ENCODE data around the gene CNTNAP2. TPM values are rescaled to one million over a fixed set of nuclear protein-coding genes. Genes with fewer than 3 reads are reported as not detected.

CNTNAP2 gene
- total RNA-seq, 1 donor from 2014 or later: 2.2 TPM

DNA sequence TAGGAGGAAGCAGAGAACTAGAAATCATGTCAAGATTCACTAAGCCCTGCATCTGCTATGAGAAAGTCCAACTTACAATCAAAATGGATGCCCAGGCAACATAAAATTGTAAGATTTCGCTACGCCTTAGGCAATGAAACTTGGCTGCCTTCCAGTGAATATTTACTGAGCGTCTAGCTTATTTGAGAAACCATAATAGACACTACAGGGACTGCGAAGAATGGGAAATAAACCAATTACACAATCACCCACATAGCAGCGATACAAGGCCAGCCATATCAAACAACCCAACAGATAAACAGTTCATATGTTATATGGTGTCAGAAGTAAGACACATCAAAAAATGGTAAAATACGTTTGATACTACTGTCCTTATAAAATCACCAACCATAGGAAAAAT, 1928.9 kb downstream of the CNTNAP2 start:
- no peak overlapping the region for H3K27ac ChIP-seq
- intact Hi-C loops (cut with DNase I): no loop called here
- no peaks in the 10 kb centered on the region for H3K9me3 ChIP-seq
- DNase-seq (ENCODE audit: extremely low spot score in 2 of 2): no peak
- no peaks in the 10 kb centered on the region for H3K27me3 ChIP-seq
- H3K36me3 ChIP-seq: no peaks in the 10 kb centered on the region
- H3K4me1 ChIP-seq: no peaks in the 10 kb centered on the region
- no peak overlapping the region for H3K4me3 ChIP-seq
- TF ChIP-seq, protein P1, sequence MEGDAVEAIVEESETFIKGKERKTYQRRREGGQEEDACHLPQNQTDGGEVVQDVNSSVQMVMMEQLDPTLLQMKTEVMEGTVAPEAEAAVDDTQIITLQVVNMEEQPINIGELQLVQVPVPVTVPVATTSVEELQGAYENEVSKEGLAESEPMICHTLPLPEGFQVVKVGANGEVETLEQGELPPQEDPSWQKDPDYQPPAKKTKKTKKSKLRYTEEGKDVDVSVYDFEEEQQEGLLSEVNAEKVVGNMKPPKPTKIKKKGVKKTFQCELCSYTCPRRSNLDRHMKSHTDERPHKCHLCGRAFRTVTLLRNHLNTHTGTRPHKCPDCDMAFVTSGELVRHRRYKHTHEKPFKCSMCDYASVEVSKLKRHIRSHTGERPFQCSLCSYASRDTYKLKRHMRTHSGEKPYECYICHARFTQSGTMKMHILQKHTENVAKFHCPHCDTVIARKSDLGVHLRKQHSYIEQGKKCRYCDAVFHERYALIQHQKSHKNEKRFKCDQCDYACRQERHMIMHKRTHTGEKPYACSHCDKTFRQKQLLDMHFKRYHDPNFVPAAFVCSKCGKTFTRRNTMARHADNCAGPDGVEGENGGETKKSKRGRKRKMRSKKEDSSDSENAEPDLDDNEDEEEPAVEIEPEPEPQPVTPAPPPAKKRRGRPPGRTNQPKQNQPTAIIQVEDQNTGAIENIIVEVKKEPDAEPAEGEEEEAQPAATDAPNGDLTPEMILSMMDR (IDR thresholded peaks at IDR 0.05): no peak
- no peak for TF ChIP-seq POLR2AphosphoS5 (IDR thresholded peaks at IDR 0.05; ENCODE audit: insufficient read depth in 1 of 2, low read depth in 1 of 2)
- TF ChIP-seq POLR2A (IDR thresholded peaks at IDR 0.05): no peak

DNA sequence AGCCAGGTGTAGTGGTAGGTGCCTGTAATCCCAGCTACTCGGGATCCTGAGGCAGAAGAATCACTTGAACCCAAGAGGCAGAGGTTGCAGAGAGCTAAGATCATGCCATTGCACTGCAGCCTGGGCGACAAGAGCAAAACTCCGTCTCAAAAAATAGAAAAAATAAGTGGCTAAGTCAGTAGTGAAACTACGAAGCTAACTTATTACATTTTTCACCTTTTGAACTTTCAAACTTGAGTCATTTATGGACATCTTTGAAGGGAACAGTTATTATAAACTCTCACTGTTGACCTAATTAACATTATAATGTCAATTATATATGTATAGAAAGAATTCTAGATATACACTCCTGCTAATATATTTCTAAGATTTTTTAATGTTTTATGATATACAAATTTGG, 1932.5 kb downstream of the CNTNAP2 start:
- Histone ChIP-seq H3K9me3 (no peaks in the 10 kb centered on the region), H3K4me3 (no peak overlapping the region), H3K36me3 (no peaks in the 10 kb centered on the region), H3K4me1 (no peaks in the 10 kb centered on the region), H3K27ac (no peak overlapping the region), H3K27me3 (no peaks in the 10 kb centered on the region)
- intact Hi-C loops (cut with DNase I): no loop called here
- no peak for TF ChIP-seq POLR2AphosphoS5 (IDR thresholded peaks at IDR 0.05; ENCODE audit: insufficient read depth in 1 of 2, low read depth in 1 of 2)
- TF ChIP-seq, protein P1 (IDR thresholded peaks at IDR 0.05): no peak
- TF ChIP-seq POLR2A (IDR thresholded peaks at IDR 0.05): no peak
- DNase-seq (ENCODE audit: extremely low spot score in 2 of 2): no peak

DNA sequence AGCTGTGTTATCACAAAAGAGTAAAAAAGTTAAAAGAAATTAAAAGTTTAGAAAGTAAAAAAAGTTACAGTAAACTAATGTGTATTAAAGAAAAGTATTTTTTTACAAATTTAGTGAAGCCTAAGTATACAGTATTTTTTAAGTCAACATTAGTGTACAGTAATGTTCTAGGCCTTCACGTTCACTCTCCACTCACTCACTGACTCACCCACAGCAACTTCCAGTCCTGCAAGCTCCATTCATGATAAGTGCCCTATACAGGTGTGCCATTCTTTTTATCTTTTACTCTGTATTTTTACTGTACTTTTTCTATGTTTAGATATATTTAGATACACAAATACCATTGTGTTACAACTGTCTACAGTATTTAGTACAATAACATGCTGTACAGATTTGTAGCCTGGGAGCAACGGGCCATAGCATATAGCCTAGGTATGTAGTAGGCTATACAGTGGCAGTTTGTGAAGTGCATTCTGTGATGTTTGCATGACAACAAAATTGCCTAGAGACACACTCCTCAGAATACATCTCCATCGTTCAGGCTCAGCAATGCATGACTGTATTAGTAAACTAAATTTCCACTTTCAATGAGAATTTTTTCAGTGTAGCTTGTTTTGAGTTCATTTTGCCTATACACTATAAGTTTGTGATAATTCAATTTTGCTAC, 1934.0 kb downstream of the CNTNAP2 start:
- Histone ChIP-seq H3K36me3 (no peaks in the 10 kb centered on the region), H3K27ac (no peak overlapping the region)

DNA sequence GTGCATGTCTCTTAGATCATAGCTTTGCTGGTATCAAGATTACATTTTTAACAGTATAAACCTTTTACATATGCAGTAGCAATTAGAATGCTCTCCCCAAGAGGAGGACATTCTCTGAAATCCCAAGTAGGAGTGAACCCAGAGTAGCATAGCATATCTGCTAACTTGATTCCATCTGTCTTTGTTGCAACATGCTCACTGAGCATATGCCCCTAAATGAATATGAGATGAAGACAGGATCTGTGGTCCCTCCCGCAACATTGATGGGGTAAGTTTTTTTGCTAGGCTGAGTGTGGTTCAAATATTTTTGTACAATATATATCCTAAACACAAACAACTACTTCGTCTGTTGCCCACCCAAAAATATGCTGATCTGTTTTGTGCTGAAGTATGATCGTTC, 1939.8 kb downstream of the CNTNAP2 start:
- H3K4me1 ChIP-seq: no peaks in the 10 kb centered on the region
- H3K9me3 ChIP-seq: no peaks in the 10 kb centered on the region
- H3K27me3 ChIP-seq: no peaks in the 10 kb centered on the region
- H3K4me3 ChIP-seq: no peak overlapping the region
- no peaks in the 10 kb centered on the region for H3K36me3 ChIP-seq
- no peak for DNase-seq (ENCODE audit: extremely low spot score in 2 of 2)
- TF ChIP-seq POLR2A (IDR thresholded peaks at IDR 0.05): no peak
- TF ChIP-seq, protein P1 (IDR thresholded peaks at IDR 0.05): no peak
- no peak for TF ChIP-seq POLR2AphosphoS5 (IDR thresholded peaks at IDR 0.05; ENCODE audit: insufficient read depth in 1 of 2, low read depth in 1 of 2)
- H3K27ac ChIP-seq: no peak overlapping the region
- intact Hi-C loops (cut with DNase I): no loop called here

More for the DNA sequence above, 1934.0 kb downstream of the CNTNAP2 start:
- Histone ChIP-seq H3K4me3 (no peak overlapping the region), H3K9me3 (no peaks in the 10 kb centered on the region), H3K4me1 (no peaks in the 10 kb centered on the region), H3K27me3 (no peaks in the 10 kb centered on the region)
- no peak for DNase-seq (ENCODE audit: extremely low spot score in 2 of 2)
- no peak for TF ChIP-seq POLR2A (IDR thresholded peaks at IDR 0.05)
- TF ChIP-seq, protein P1 (IDR thresholded peaks at IDR 0.05): no peak
- no peak for TF ChIP-seq POLR2AphosphoS5 (IDR thresholded peaks at IDR 0.05; ENCODE audit: insufficient read depth in 1 of 2, low read depth in 1 of 2)
- intact Hi-C loops (cut with DNase I): no loop called here

DNA sequence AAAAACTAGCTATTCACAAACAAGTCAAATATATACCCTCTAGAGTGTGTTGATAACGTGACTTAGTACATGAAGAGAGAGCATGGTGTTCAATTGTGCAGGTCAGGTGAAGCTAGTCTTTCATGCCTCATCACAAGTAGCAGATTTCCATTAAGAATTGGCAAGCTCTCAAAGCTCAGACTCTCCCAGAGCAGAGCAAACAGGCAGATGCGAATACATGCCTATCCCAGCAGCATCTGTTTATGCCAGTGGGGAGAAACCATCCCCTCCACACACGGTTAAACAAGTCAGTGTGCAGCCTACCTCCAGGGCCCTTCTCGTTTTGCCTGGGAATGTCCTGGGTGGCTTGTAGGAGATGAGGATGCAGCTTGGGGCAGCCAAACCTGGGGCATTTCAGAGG, 1941.5 kb downstream of the CNTNAP2 start:
- Histone ChIP-seq H3K27me3 (no peaks in the 10 kb centered on the region), H3K4me3 (no peak overlapping the region), H3K4me1 (no peaks in the 10 kb centered on the region), H3K36me3 (no peaks in the 10 kb centered on the region), H3K9me3 (no peaks in the 10 kb centered on the region), H3K27ac (no peak overlapping the region)
- no peak for DNase-seq (ENCODE audit: extremely low spot score in 2 of 2)
- TF ChIP-seq POLR2AphosphoS5 (IDR thresholded peaks at IDR 0.05; ENCODE audit: insufficient read depth in 1 of 2, low read depth in 1 of 2) (no peak), POLR2A (IDR thresholded peaks at IDR 0.05) (no peak)
- TF ChIP-seq, protein P1 (IDR thresholded peaks at IDR 0.05): no peak
- intact Hi-C loops (cut with DNase I): no loop called here
